ENCODE data around the gene NKAIN4. TPM values are rescaled to one million over a fixed set of nuclear protein-coding genes. Genes with fewer than 3 reads are reported as not detected.

The NKAIN4 gene
- total RNA-seq, 1 donor from 2014 or later, result not detected

GRCh38 chr20:63256954-63257353, 2.7 kb upstream of the NKAIN4 start:
- H3K36me3 ChIP-seq, result no peaks in the 10 kb centered on the region
- no peak overlapping the region for H3K27ac ChIP-seq
- ATAC-seq (no peak), DNase-seq (no peak)
- intact Hi-C loops (cut with DNase I), result no loop called here
- H3K27me3 ChIP-seq, result peaks cover 81% of the 10 kb centered on the region
- H3K4me3 ChIP-seq, result no peak overlapping the region
- no peaks in the 10 kb centered on the region for H3K9me3 ChIP-seq
- peaks cover 6% of the 10 kb centered on the region for H3K4me1 ChIP-seq
- TF ChIP-seq, protein P1, sequence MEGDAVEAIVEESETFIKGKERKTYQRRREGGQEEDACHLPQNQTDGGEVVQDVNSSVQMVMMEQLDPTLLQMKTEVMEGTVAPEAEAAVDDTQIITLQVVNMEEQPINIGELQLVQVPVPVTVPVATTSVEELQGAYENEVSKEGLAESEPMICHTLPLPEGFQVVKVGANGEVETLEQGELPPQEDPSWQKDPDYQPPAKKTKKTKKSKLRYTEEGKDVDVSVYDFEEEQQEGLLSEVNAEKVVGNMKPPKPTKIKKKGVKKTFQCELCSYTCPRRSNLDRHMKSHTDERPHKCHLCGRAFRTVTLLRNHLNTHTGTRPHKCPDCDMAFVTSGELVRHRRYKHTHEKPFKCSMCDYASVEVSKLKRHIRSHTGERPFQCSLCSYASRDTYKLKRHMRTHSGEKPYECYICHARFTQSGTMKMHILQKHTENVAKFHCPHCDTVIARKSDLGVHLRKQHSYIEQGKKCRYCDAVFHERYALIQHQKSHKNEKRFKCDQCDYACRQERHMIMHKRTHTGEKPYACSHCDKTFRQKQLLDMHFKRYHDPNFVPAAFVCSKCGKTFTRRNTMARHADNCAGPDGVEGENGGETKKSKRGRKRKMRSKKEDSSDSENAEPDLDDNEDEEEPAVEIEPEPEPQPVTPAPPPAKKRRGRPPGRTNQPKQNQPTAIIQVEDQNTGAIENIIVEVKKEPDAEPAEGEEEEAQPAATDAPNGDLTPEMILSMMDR (IDR thresholded peaks at IDR 0.05), result no peak

- no peaks in the 10 kb centered on the region for H3K36me3 ChIP-seq
- H3K27me3 ChIP-seq, result peaks cover 77% of the 10 kb centered on the region
- ATAC-seq, result no peak
Observed at GRCh38 chr20:63255931-63256704, 1.9 kb upstream of the NKAIN4 start.

GRCh38 chr20:63254606-63255384, 532 bp upstream of the NKAIN4 start:
- H3K36me3 ChIP-seq, result no peaks in the 10 kb centered on the region
- DNase-seq (no peak), ATAC-seq (no peak)
- H3K27ac ChIP-seq, result no peak overlapping the region
- no peaks in the 10 kb centered on the region for H3K9me3 ChIP-seq
- peaks cover 6% of the 10 kb centered on the region for H3K4me1 ChIP-seq
- H3K27me3 ChIP-seq, result peaks cover 71% of the 10 kb centered on the region
- TF ChIP-seq, protein P1 (IDR thresholded peaks at IDR 0.05), result no peak
- H3K4me3 ChIP-seq, result no peak overlapping the region
- intact Hi-C loops (cut with DNase I), result no loop called here

More at GRCh38 chr20:63255931-63256704, 1.9 kb upstream of the NKAIN4 start:
- Histone ChIP-seq H3K9me3 (no peaks in the 10 kb centered on the region), H3K4me3 (no peak overlapping the region), H3K4me1 (peaks cover 6% of the 10 kb centered on the region), H3K27ac (no peak overlapping the region)
- intact Hi-C loops (cut with DNase I), result no loop called here
- DNase-seq, result no peak
- TF ChIP-seq, protein P1 (IDR thresholded peaks at IDR 0.05), result no peak

DNA sequence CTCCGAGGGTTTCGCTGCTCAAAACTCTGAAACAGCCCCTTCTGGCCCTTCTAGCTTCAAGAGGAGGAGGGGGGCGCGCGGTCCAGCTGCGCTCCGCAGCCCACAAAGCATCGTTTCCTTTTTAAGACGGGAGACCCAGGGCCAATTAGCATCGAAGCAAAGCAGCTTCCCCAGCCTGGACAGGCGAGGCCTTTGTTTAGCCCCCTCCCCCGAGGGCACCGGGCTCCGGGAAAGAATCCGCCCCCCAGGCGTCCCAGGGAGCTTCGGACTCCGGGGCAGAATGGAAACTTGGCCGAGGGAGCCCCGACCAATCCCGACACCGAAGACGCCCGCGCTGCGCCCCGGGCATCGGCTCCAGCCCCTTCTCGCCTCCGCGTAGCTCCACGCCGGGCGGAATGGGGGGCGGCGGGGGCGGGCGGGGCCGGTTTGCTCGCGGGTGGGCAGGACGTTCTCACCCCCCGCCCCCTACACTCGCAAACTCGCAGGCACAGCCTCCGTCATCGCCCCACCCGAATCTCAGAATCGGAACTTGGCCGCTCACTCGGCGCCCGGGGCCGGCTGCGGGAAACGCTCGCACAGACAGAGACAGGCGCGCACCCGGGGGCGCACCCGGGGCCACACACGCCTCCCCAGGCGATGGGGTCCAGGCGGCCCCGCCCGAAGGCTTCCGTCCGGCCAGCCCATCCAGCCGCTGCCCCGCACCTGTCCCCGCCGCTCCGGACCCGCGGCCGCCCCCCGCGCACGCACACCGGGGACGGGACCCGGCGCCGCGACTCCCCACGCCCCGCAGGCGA, 628 bp downstream of the NKAIN4 start:
- intact Hi-C loops (cut with DNase I), result no loop called here
- DNase-seq (no peak), ATAC-seq (no peak)
- TF ChIP-seq, protein P1 (IDR thresholded peaks at IDR 0.05), result no peak
- Histone ChIP-seq H3K4me3 (no peak overlapping the region), H3K4me1 (peaks cover 6% of the 10 kb centered on the region), H3K9me3 (no peaks in the 10 kb centered on the region), H3K27me3 (peaks cover 73% of the 10 kb centered on the region), H3K36me3 (no peaks in the 10 kb centered on the region), H3K27ac (no peak overlapping the region)

GRCh38 chr20:63253065-63253437, 1.2 kb downstream of the NKAIN4 start:
- H3K27ac ChIP-seq, result no peak overlapping the region
- no peak overlapping the region for H3K4me3 ChIP-seq
- H3K4me1 ChIP-seq, result peaks cover 6% of the 10 kb centered on the region
- no peak for ATAC-seq
- no peaks in the 10 kb centered on the region for H3K36me3 ChIP-seq
- TF ChIP-seq, protein P1 (IDR thresholded peaks at IDR 0.05), result no peak
- peaks cover 70% of the 10 kb centered on the region for H3K27me3 ChIP-seq
- H3K9me3 ChIP-seq, result no peaks in the 10 kb centered on the region
- intact Hi-C loops (cut with DNase I), result no loop called here
- DNase-seq, result no peak
